ENCODE measurements around the gene LHX3. TPM values are rescaled to one million over a fixed set of nuclear protein-coding genes. Genes with fewer than 3 reads are reported as not detected.

LHX3 gene
- total and polyA plus RNA-seq, 11 donors = not detected

DNA sequence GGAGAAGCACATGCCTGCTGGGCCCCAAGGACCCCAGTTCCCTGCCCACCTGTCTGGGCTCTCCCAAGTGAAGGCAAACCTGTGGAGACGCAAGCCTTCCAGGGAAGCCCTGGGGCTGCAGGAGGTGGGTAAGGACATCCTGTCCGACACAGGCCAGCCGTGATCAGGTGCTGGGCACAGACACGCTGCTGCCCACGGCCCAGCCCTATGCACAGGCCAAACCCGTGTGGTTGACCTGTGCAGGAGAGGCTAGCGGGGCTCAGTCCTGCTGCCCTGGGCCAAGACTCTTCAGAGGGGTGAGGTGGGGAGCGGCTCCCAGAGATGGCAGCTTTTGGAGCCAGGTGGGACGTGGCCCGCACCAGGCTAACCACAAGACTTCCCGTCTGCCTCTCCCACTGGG is 14.3 kb downstream of the LHX3 start:
- H3K9me3 ChIP-seq = no peaks in the 10 kb centered on the region
- no peak overlapping the region for H3K4me3 ChIP-seq
- DNase-seq (no peak), ATAC-seq (no peak)
- no peak overlapping the region for H3K27ac ChIP-seq
- TF ChIP-seq POLR2A (IDR thresholded peaks at IDR 0.05) = no peak
- TF ChIP-seq, protein P1, sequence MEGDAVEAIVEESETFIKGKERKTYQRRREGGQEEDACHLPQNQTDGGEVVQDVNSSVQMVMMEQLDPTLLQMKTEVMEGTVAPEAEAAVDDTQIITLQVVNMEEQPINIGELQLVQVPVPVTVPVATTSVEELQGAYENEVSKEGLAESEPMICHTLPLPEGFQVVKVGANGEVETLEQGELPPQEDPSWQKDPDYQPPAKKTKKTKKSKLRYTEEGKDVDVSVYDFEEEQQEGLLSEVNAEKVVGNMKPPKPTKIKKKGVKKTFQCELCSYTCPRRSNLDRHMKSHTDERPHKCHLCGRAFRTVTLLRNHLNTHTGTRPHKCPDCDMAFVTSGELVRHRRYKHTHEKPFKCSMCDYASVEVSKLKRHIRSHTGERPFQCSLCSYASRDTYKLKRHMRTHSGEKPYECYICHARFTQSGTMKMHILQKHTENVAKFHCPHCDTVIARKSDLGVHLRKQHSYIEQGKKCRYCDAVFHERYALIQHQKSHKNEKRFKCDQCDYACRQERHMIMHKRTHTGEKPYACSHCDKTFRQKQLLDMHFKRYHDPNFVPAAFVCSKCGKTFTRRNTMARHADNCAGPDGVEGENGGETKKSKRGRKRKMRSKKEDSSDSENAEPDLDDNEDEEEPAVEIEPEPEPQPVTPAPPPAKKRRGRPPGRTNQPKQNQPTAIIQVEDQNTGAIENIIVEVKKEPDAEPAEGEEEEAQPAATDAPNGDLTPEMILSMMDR (IDR thresholded peaks at IDR 0.05) = no peak
- H3K4me1 ChIP-seq = peaks cover 0 to 22% (median 0%) of the 10 kb centered on the region in 12 donors
- intact Hi-C loops (cut with DNase I) = no loop called here
- H3K36me3 ChIP-seq = no peaks in the 10 kb centered on the region
- 46 to 77% (median 60%) methylated on average over 8 to 11 of the region's 11 CpGs for WGBS, 4 donors
- peaks cover 28 to 92% (median 67%) of the 10 kb centered on the region in 9 donors for H3K27me3 ChIP-seq

DNA sequence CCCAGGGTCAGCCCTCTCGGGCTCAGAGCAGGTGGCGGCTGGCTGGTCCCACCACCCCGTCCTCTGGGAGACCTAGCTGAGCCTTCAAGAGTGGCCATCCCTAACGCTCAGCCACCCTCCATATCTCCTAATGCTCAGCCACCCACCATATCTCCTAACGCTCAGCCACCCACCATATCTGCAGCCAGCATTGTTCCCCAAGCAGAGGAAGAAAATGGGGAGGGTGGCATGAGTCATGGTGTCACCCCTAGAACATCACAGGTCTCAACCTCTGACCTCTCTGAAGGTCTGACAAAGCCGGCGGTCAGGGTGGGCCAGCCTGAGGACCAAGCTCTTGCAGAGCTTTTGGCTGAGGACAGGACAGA is 14.7 kb downstream of the LHX3 start:
- TF ChIP-seq POLR2A (IDR thresholded peaks at IDR 0.05) = no peak
- TF ChIP-seq, protein P1 (IDR thresholded peaks at IDR 0.05) = no peak
- H3K4me1 ChIP-seq = peaks cover 0 to 22% (median 0%) of the 10 kb centered on the region in 12 donors
- intact Hi-C loops (cut with DNase I) = no loop called here
- DNase-seq = no peak
- no peak overlapping the region for H3K4me3 ChIP-seq
- no peaks in the 10 kb centered on the region for H3K36me3 ChIP-seq
- 48 to 66% (median 61%) methylated on average over 4 to 7 of the region's 7 CpGs for WGBS, 4 donors
- no peak overlapping the region for H3K27ac ChIP-seq
- ATAC-seq = no peak
- peaks cover 29 to 92% (median 67%) of the 10 kb centered on the region in 9 donors for H3K27me3 ChIP-seq
- H3K9me3 ChIP-seq = no peaks in the 10 kb centered on the region

DNA sequence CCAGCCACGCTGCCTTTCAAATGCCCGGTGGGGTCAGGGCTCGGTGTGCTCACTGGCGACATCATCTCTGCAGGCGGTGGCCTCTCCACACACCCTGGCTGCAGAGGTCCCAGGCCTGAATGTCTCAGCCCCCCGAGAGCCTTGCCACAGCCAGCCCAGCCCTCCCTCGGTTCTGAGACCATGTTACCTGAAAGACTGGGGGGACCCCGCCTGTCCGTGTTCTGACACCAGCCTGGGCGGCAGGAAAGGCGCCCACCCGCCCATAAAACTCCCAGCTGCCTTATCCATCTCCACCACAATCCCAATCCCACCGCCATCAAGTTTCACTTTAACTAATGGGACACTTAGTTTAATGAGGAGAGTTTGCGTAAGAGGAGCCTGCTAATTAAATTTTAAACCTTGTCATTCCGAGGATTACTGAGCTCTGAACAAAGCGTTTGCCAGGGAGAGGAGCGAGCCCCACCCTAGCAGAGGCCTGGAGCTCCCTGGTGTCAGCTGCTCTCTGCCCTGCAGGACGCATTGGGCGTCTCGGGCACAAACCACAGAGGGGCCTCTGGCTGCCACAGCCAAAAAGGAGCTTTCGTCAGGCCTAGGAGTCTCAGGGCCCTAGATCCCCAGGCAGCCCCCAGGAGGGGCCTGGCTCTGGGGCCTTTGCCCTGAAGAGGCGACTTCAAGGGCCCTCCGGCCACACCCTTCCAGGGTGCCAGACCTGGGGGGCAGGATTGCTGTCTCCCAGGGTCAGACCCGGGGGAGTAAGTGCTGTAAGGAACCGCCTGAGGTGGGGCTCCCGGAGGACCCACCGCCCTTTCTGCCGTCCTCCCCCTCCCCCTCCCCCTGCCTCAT is 15.3 kb downstream of the LHX3 start:
- DNase-seq = no peak
- 35 to 49% (median 45%) methylated on average over 15 to 28 of the region's 28 CpGs for WGBS, 4 donors
- TF ChIP-seq, protein P1 (IDR thresholded peaks at IDR 0.05) = no peak
- no peak for TF ChIP-seq POLR2A (IDR thresholded peaks at IDR 0.05)
- intact Hi-C loops (cut with DNase I) = no loop called here
- no peak for ATAC-seq
- peaks cover 0 to 22% (median 0%) of the 10 kb centered on the region in 12 donors for H3K4me1 ChIP-seq
- peaks cover 29 to 93% (median 63%) of the 10 kb centered on the region in 9 donors for H3K27me3 ChIP-seq
- H3K4me3 ChIP-seq = no peak overlapping the region
- H3K27ac ChIP-seq = no peak overlapping the region
- H3K36me3 ChIP-seq = no peaks in the 10 kb centered on the region
- no peaks in the 10 kb centered on the region for H3K9me3 ChIP-seq

DNA sequence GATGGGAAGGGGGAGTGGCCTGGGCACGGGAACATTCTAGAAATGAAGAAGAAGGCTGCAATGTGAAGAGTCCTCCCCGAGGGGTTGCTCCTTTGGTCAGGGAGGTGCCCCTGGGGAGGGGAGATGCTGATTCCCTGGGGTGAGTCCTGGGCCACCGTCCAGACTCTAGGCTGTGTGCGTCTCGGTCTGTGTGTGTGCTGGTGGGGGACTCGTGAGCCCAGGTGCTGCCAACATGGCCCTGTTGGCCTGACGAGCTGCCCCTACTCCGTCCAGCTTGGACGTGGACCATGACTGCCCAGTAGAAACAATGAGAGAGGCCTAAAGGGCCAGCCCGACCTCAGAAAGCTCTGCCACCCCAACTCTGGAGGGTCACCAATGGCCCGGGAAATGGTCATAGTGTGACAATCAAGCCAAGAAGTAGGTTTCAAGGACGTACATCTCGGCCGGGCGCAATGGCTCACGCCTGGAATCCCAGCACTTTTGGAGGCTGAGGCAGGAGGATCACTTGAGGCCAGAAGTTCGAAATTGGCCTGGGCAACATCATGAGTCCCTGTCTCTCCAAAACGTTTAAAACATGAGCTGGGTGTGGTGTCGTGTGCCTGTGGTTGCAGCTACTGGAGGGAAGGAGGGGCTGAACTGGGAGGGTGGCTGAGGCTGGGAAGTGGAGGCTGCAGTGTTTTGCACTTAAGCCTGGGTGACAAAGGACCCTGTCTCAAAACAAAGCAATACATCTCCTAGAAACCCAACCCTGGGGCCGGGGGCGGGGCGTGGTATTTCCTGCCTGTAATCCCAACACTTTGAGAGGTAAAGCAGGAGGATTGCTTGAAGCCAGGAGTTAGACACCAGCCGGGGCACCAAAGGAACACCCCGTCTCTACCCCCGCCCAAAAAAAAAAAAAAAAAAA is 17.0 kb downstream of the LHX3 start:
- H3K9me3 ChIP-seq = no peaks in the 10 kb centered on the region
- TF ChIP-seq POLR2A (IDR thresholded peaks at IDR 0.05) = no peak
- TF ChIP-seq, protein P1 (IDR thresholded peaks at IDR 0.05) = no peak
- intact Hi-C loops (cut with DNase I) = no loop called here
- no peak overlapping the region for H3K27ac ChIP-seq
- no peaks in the 10 kb centered on the region for H3K36me3 ChIP-seq
- H3K27me3 ChIP-seq = peaks cover 19 to 88% (median 47%) of the 10 kb centered on the region in 9 donors
- 64 to 72% (median 71%) methylated on average over 23 to 25 of the region's 25 CpGs for WGBS, 4 donors
- peaks cover 0 to 11% (median 0%) of the 10 kb centered on the region in 12 donors for H3K4me1 ChIP-seq
- DNase-seq (peak in 2 of 5 donors; percentile 7 to 51), ATAC-seq (no peak)
- no peak overlapping the region for H3K4me3 ChIP-seq
